KMS-11 (cell line): Measurements from ENCODE around the gene USP31.

Source experiments
- H2AFZ ChIP-seq: fragments of 200-600 bp; sonication (generic); 2 replicates; pipeline ENCODE4 v1.6.1; 2016; ENCODE audit warnings: antibody characterized with exemption, mixed run types, low read depth
- H3K27ac ChIP-seq: fragments of 200-600 bp; sonication (generic); 2 replicates; pipeline ENCODE4 v1.6.1; 2016; ENCODE audit warnings: mild to moderate bottlenecking, mixed run types
- H3K27me3 ChIP-seq: fragments of 200-600 bp; sonication (generic); 2 replicates; pipeline ENCODE4 v1.6.1; 2017; ENCODE audit warnings: mild to moderate bottlenecking, low read depth, mixed run types, moderate library complexity; ENCODE audit not compliant: insufficient read depth
- H3K36me3 ChIP-seq: fragments of 200-600 bp; sonication (generic); 2 replicates; pipeline ENCODE4 v1.6.1; 2017; ENCODE audit warnings: mild to moderate bottlenecking, mixed run types; ENCODE audit not compliant: insufficient read depth
- H3K4me1 ChIP-seq: fragments of 200-600 bp; sonication (generic); 2 replicates; pipeline ENCODE4 v1.6.1; 2016; ENCODE audit warnings: mild to moderate bottlenecking, low read depth, mixed run types; ENCODE audit not compliant: poor library complexity, severe bottlenecking
- H3K4me2 ChIP-seq: fragments of 200-600 bp; sonication (generic); 2 replicates; pipeline ENCODE4 v1.7.0; 2016; ENCODE audit warnings: mild to moderate bottlenecking, mixed run types
- H3K4me3 ChIP-seq: fragments of 200-600 bp; sonication (generic); IDR thresholded peaks from 2 replicates; pipeline ENCODE4 v1.6.1; 2017; ENCODE audit warnings: low read depth, low read length, mixed read lengths; ENCODE audit not compliant: insufficient read depth
- H3K79me2 ChIP-seq: fragments of 200-600 bp; sonication (generic); 2 replicates; pipeline ENCODE4 v1.6.1; 2016; ENCODE audit warnings: low read depth, mixed run types; ENCODE audit not compliant: insufficient read depth
- H3K9ac ChIP-seq: fragments of 200-600 bp; sonication (generic); 2 replicates; pipeline ENCODE4 v1.6.1; 2016; ENCODE audit warnings: mild to moderate bottlenecking, mixed run types
- H4K20me1 ChIP-seq: fragments of 200-600 bp; sonication (generic); 2 replicates; pipeline ENCODE4 v1.6.1; 2016; ENCODE audit warnings: mild to moderate bottlenecking, mixed run types; ENCODE audit not compliant: insufficient read depth
- TF ChIP-seq, protein P1 (sequence below): fragments of 200-600 bp; sonication (generic); conservative IDR thresholded peaks from 2 replicates; pipeline ENCODE4 v1.6.1; 2017; ENCODE audit warnings: low read depth, mild to moderate bottlenecking, antibody characterized with exemption, low read length, moderate library complexity, mixed read lengths

USP31 gene

GRCh38 chr16:23052908-23053580 is 96.2 kb downstream of the USP31 start:
- H3K79me2 ChIP-seq, result no peaks in the 10 kb centered on the region
- TF ChIP-seq, protein P1, sequence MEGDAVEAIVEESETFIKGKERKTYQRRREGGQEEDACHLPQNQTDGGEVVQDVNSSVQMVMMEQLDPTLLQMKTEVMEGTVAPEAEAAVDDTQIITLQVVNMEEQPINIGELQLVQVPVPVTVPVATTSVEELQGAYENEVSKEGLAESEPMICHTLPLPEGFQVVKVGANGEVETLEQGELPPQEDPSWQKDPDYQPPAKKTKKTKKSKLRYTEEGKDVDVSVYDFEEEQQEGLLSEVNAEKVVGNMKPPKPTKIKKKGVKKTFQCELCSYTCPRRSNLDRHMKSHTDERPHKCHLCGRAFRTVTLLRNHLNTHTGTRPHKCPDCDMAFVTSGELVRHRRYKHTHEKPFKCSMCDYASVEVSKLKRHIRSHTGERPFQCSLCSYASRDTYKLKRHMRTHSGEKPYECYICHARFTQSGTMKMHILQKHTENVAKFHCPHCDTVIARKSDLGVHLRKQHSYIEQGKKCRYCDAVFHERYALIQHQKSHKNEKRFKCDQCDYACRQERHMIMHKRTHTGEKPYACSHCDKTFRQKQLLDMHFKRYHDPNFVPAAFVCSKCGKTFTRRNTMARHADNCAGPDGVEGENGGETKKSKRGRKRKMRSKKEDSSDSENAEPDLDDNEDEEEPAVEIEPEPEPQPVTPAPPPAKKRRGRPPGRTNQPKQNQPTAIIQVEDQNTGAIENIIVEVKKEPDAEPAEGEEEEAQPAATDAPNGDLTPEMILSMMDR, result no peak
- no peak overlapping the region for H3K4me3 ChIP-seq
- no peak overlapping the region for H3K4me2 ChIP-seq
- H2AFZ ChIP-seq, result no peak overlapping the region
- no peak overlapping the region for H3K27ac ChIP-seq
- no peaks in the 10 kb centered on the region for H3K4me1 ChIP-seq
- H4K20me1 ChIP-seq, result no peaks in the 10 kb centered on the region
- H3K9ac ChIP-seq, result no peak overlapping the region
- no peaks in the 10 kb centered on the region for H3K36me3 ChIP-seq
- no peaks in the 10 kb centered on the region for H3K27me3 ChIP-seq

DNA sequence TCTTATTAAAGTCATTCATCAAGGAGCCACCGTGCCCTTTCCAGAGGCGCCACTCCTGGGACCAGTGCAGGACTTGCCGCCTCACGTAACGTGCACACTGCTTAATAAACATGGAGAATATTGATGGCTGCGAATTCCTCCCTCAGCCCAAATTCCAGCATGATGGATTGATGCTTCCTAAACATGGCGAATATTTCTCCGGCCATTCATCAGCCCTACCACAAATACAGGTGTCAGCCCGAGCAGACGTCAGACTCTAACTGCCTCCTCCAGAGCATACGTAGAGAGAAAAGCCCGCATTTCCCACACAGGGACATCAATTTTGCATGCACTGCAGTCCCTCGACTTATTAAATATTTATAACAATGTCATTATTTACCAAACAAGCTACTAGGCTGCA is 97.0 kb downstream of the USP31 start:
- Histone ChIP-seq H3K27ac (no peak overlapping the region), H3K4me3 (no peak overlapping the region), H3K79me2 (no peaks in the 10 kb centered on the region), H4K20me1 (no peaks in the 10 kb centered on the region), H3K36me3 (no peaks in the 10 kb centered on the region), H3K9ac (no peak overlapping the region), H3K4me2 (no peak overlapping the region), H3K27me3 (no peaks in the 10 kb centered on the region), H3K4me1 (no peaks in the 10 kb centered on the region), H2AFZ (no peak overlapping the region)
- TF ChIP-seq, protein P1, result no peak

DNA sequence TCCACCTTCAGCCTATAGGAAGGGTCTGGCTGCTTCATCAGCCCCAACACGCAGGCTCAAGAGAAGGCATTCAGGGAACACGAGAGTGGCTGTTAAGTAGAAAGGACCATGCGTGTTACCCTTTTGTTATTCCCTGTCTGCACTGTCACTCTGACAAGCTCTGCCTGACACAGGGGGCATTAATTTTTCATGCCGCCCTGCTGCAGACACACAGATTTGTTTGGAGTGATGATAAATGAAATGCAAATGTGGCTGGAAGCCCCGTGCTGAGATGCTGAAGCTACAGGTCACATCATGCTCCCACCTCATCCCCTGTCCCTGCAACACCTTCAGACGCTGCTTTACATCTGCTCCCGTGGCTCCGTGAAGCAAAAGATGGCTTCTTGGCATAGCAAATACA is 97.7 kb downstream of the USP31 start:
- Histone ChIP-seq H3K79me2 (no peaks in the 10 kb centered on the region), H3K4me2 (no peak overlapping the region), H2AFZ (no peak overlapping the region), H3K27me3 (no peaks in the 10 kb centered on the region), H3K27ac (no peak overlapping the region), H3K4me3 (no peak overlapping the region), H3K9ac (no peak overlapping the region), H4K20me1 (no peaks in the 10 kb centered on the region), H3K36me3 (no peaks in the 10 kb centered on the region), H3K4me1 (no peaks in the 10 kb centered on the region)
- TF ChIP-seq, protein P1, result no peak

- H4K20me1 ChIP-seq, result no peaks in the 10 kb centered on the region
- TF ChIP-seq, protein P1, result no peak; the same call in 1 of the 2 replicates
- H3K27ac ChIP-seq, result no peak overlapping the region
- H3K4me3 ChIP-seq, result no peak overlapping the region
- no peak overlapping the region for H3K4me2 ChIP-seq
- no peaks in the 10 kb centered on the region for H3K79me2 ChIP-seq
- no peak overlapping the region for H3K9ac ChIP-seq
- H3K36me3 ChIP-seq, result no peaks in the 10 kb centered on the region
- H3K4me1 ChIP-seq, result no peaks in the 10 kb centered on the region
- H2AFZ ChIP-seq, result no peak overlapping the region
- no peaks in the 10 kb centered on the region for H3K27me3 ChIP-seq
Observed at GRCh38 chr16:23048164-23048563, 101.1 kb downstream of the USP31 start.
